Fibroblast of skin of left biceps (primary cell): ENCODE results near the gene FAM200C.
"Not testable (repeated sequence)": the region's sequence is repeated elsewhere in the genome, so short reads cannot be mapped to it uniquely, and the experiment has no call there.

Experiments used
- DNase-seq, 2 experiments: peaks; one replicate each; pipeline ENCODE4 v3.0.0-alpha.2; 2013; ENCODE audit warnings: low read depth in 2 of 2

The FAM200C gene

DNA sequence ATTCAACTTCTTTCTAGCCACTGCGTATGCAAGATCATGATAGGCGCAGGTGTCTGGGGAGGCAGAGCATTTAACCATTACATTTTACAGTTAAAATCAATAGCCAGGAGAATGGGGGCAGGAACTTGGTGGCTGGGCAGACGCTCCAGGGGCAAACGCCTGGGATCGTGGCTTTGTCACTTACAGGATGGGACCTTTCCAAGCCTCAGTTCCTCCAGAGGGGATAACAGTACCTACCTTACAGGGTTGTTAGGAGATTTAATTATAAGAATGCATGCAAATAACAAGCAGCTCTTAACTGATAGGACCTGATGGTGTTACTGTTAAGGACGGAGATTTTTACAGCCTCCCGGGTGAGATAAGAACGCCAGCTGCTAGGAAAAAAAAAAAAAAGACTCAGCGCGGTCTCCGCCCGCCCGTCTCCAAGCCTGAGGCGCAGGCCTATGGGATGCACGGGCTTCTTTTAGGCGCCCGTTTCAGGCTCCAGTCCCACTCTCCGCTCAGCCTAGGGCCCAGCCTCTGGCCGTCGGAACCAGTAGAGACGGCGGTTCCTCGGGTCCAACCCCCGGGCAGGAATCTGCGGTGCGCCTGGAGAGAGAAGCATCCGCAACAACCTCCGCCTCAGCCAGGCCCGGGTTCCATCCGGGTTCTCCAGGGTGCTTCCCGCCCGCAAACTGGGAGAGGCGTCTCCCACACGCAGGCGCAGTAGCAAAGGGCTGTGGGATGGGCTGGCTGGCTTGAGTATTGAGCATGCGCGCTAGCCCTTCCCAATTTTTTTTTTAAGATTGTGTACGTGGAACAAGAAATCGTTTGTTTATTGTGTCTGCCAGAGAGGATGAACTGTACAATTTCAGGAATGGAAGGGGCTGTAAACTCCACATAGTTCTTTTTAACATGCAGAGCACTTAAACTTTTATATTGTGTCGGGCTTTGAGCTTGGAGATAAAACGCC, at the start of gene FAM200C:
Gene FAM200C (minus strand): TSS at position 653 of the 952 bp plus-strand sequence. CDS start 4,564 bp downstream, outside the sequence.
- peak; percentile 88 to 89 for DNase-seq

DNA sequence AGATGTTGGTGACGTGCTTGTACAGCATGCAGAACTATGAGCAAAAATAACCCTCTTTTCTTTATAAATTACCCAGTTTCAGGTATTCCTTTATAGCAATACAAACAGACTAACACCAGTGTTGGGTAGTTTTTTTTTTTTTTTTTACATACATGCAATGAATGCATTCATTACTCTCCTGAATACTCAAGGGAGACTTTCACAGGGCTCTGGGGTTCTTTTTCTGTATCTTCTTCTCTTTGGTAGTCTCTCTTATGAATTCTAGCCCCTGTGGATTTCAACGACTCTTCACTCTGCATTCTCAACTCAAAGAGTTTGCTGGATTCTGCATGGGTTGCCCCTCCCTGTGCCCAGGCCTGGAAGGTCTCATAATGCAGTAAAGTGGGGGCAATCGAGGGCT, 49.6 kb upstream of the FAM200C start:
- no peak for DNase-seq

DNA sequence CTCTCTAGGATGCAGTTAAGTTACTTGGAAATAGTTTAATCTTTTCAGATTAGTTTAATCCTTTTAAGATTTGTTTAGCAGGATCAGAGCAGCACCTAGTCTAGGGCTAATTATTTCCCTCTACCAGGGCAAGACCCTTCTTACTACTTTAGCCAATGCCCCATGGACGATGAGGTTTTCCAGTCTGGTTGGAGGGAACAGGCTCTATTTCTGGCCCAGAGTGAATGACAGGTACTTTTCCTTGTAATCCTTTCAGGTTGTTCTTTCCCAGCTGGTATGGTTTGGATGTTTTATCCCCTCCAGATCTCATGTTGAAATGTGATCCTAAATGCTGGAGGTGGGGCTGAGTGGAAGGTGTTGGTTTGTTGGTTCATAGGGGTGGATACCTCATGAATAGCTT, 49.0 kb upstream of the FAM200C start:
- DNase-seq: no peak

DNA sequence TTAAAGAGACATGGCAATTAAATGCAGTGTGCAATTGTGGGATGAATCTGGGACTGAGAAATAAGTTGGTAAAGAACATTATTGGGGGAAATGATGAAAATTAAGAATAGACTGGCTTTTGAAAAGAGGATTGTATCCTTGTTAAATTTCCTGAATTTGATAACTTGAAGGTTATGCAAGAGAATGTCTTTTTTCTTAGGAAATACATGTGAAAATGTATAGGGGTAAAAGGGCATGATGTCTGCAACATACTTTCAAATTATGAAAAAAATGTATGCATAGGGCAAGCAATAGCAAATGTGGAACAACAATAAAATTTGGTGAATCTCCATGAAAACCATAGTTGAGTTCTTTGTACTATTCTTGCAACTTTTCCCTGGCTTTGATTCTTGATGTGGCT, 45.9 kb upstream of the FAM200C start:
- DNase-seq: no peak

DNA sequence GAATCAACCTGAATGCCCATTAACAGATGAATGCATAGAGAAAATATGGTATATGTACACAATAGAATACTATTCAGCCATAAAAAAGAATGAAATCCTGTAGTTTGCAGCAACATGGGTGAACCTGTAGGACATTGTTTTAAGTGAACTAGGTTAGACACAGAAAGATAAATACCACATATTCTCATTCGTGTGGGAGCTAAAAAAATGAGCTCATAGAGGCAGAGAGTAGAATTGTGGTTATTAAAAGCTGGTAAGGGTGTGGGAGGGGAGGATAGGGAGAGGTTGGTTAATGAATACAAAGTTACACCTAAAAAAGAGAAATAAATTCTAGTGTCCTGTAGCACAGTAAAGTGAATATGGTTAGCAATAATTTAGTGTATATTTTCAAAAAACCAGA, 45.3 kb upstream of the FAM200C start:
- no peak for DNase-seq

DNA sequence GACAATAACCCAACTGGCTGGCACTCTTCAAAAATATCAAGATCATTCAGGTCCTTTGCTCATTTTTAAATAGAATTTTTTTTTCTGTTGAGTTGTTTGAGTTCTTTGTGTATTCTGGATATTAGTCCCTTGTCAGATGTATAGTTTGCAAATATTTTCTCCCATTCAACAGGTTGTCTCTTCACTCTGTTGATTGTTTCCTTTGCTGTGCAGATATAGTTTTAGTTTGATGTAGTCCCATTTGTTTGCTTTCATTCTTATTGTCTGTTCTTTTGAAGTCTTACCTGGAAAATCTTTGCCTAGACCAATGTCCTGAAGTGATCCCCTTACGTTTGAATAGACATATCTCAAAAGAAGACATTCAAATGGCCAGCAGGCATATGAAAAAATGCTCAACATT, 44.6 kb upstream of the FAM200C start:
- no peak for DNase-seq

DNA sequence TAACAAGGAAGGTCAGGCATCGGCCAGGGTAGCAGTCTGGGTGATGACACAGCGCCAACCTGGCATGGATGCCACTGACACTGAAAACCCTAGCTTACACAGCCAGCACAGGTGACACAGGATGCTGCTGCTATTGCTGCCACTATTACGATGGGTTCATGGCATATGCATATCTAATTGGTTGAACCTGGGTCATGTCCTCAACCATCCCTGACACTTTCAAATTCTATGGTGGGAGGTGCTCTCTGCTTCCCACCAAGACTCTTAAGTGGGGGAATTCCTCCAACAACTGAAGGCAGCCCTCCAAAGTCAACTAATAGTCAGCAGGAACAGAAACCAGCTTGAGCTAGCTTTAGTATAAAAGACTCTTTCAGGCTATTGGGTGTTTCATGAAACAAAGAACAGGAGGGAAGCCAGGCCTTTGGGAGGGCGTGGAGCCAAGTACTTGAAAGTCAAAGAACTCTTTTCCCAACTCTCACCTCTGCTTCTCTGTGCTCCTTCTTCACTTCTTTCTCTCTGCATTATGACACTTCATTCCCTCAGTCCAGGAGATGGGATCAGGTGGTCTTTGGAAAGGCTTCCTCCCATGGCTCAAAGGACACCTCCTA, 43.1 kb upstream of the FAM200C start:
- DNase-seq: no peak

DNA sequence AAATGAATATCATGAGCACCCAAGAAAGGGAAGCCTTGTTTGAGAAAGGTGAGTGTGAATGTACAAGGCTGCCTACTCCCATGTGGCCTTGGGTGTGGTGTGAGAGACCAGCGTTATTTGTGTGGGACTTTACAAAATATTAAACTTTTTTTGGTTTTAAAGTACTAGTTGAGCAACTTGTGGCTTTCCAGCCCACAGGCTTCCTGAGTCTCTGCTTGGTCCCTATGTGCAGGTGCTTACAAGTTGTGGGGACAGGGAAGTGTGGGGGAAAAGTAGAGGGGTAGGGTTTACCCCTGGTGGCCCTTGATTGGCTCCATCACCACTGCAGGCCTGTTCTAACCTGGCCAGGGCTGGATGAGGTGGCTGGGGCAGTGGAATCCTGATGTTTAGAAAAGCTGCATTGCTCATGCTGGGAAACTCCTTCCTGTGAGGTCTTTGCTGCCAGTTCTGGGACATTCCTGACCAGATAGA, 41.5 kb upstream of the FAM200C start:
- DNase-seq: no peak

DNA sequence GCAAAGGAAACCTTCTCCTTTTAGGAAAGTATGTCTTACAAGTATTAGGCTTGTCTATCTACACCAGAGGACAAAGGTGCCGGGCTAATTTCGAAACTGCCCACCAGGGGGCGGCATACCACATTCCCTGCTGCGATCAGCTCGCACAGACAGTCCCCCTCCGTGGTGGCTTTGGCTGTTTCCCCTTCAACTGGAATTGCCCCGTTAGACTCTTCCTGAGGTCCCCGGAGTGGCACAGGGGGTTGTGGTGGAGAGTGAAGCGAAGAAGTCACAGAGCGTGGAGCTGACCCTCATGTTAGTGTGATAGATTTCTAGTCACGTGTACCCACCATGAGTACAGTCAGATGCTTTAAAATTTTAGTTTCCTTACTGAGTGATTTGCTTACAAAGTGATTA, 39.3 kb upstream of the FAM200C start:
- DNase-seq: peak; percentile 18 to 23

DNA sequence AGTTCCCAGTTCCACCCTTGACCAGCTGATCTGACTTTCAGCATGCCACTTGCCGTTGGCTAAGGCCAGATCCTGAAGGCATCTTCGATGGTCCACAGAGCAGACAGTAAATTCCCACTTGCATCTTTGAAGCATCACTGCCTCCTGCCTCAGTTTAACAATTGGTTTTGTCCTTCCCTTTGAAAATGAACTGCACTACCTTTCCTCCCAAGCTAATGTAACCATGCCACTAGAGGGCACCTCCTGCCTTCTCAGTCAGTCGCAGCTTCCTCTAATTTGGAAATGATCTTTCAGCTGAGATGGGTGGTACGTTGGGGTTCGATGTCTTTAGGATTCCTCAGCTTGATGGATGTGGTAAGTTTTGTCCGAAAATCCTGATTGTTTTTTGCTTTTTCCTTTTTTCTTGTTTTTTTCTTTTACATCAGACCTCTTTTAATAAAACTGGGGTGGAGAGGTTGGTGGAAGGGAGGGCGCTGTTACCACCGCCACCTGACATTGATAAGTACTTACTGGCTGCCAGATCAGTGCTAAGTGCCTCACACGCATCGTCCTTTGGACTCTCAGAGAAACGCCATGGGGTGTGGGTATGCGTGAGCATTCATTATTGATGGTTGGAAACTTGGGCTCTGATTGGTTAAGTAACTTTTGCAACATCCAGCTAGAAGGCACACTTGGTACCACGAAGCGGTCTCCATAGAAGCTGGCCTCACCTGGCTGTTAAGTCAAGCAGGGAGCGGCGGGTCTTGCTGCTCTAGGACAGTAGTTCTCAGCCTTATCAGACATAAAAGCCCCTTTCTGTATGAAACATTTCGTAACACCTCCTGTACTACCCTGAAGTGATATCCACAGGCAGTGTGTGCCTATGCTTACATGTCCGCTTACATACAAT, 38.7 kb upstream of the FAM200C start:
- DNase-seq: peak; percentile 5 to 8

DNA sequence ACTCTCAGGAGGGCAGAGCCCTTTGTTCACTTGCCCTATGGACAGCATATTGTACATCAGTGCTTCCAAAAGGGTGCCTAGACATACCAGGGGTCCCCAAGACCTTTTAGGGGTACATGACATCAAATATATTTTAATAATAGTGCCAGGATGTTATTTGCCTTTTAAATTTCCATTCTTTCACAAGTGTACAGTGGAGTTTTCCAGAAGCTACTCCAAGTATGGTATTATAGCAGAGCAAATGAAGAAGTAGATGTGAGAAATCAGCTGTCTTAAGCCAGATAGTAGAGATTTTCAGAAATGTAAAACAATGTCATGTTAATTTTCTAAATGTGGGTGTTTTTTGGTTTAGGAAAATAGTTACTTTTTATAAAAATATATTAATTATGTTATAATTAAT, 37.4 kb upstream of the FAM200C start:
- DNase-seq: no peak

DNA sequence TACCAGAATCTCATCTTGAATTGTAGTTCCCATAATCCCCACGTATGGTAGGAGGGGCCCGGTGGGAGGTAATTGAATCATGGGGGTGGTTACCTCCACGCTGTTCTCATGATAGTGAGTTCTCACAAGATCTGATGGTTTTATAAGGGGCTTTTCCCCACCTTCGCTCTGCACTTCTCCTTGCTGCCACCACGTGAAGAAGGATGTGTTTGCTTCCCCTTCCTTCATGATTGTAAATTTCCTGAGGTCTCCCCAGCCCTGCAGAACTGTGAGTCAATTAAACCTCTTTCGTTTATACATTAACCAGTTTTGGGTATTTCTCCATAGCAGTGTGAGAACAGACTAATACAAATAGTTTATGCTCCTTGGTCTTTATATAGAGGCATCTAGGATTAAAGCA, 36.8 kb upstream of the FAM200C start:
- DNase-seq: not testable (repeated sequence)

DNA sequence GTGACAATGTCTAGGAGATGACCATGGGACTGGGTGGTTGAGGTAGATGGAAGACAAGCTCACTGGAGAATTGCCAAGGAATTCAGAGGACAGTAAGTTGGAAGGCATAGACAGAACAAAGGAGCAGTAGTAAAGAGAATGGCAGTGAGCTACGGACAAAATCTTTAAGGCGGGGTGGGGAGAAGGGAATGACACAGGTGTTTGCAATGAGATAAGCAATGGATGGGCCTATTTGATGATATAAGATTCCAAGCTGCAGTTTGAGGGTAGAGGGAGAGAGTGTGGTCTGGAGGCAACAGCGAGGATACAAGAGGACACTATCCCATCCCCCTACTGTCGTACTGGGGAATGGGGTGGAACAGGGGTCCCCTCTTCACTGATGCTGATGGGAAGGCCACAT, 36.2 kb upstream of the FAM200C start:
- no peak for DNase-seq

DNA sequence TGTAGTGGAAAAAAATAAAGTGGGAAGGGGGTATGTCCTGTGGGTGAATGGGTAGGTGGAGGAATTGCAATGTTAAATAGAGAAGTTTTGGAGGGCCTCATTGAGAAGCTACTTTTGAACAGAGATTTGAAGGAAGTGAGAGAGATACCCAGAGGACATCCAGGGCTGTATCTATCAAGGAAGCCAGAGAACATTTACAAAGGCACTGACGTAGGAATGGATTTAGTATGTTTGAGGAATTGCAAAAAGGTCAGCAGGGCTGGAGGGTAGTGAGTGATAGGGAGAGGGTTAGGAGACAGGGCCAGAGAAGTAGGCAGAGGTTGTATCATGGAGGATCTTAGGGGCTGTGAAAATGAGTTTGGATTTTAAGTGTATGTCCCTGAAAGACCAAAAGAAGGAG, 35.7 kb upstream of the FAM200C start:
- DNase-seq: no peak

DNA sequence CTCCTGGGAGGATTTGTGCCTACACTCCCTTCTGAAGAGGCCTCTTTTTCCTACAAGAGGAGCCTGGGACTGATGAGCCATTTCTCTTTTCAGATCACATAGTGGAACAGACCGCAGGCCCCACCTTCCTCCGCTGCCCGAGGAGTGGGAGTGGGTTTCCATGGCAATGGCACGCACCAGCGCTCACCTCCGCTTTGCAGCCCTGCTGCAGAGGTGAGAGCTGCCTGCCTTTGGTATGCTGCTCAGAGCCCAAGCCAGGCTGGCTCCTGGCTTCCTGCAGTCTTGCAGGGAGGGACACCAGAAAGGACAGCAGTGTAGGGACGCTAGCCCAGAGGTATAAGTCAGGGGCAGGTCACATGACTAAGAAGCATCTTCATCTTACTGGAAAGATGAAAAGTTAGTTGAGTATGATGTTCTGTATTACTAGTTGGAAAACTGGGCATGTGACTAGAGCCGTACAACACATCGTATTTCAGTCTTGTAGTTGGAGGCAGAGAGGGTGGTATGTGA, 34.2 kb upstream of the FAM200C start:
- no peak for DNase-seq

DNA sequence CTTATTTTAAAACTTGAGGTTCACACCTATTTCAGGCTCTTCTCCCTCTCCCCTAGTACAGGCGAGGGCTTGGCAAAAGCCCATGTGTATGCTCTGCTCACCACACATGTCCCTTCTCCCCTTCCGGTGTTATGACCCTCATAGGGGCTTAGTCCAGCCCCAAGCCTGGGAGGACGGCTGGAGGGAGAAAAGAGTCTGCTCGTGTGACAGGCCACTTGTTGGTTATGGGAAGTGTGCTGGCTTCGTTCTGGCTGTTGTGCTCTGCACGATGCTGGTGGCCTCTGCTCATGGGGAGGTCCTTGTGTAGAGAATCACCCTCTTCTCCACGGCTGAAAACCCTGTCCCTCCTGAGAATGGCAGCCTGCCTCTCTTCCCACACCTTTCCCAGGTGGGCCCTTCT, 32.9 kb upstream of the FAM200C start:
- no peak for DNase-seq

DNA sequence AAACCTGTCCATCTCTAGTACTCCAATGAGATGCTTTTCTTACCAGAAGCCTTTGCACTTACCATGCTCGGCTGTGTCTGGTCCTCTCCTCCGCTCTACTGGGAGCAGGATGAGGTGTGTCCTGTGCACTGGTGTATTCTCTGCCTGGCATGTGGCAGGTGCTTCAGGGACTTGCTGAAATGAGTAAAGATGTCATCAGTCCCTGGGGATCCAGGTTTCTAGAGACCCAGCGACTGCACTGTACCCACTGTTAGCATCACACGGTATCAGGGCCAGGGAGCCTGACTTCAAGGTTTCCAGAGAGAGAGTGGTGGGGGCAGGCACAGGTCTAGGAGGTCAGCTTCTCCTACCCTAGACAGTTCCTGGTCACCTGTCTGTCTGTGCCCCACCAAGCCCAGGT, 32.3 kb upstream of the FAM200C start:
- no peak for DNase-seq

DNA sequence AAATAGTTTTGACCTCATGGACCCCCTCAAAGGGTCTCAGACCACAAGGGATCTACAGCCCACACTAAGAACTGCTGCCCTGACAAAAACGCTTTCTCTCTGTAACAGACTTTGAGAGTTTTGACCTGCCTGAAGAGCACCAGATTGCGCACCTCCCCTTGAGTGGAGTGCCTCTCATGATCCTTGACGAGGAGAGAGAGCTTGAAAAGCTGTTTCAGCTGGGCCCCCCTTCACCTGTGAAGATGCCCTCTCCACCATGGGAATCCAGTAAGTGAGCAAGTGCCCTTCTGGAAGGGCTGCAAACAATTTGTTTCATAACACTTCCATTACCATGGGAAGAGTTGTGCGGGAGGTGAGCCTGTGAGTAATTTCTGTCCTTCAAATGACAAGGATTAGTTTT, 27.8 kb upstream of the FAM200C start:
- DNase-seq: no peak

DNA sequence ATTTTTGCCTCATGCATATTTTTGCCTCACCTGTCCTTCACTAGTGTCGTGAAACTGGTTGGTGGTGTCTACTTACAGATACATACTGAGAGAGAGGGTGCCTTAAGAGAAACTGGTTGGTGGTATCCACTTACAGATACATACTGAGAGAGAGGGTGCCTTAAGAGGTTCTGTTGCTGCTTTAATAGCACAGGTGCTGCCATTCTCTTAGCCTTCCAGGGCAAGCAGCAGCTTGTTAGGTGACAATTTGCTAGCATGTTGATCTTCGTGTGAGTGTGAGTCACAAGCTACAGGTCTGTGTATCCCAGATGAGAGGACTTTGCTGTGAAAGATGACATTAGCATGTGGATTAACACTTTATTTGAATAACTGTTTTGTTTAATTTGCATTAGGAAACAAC, 23.2 kb upstream of the FAM200C start:
- no peak for DNase-seq

DNA sequence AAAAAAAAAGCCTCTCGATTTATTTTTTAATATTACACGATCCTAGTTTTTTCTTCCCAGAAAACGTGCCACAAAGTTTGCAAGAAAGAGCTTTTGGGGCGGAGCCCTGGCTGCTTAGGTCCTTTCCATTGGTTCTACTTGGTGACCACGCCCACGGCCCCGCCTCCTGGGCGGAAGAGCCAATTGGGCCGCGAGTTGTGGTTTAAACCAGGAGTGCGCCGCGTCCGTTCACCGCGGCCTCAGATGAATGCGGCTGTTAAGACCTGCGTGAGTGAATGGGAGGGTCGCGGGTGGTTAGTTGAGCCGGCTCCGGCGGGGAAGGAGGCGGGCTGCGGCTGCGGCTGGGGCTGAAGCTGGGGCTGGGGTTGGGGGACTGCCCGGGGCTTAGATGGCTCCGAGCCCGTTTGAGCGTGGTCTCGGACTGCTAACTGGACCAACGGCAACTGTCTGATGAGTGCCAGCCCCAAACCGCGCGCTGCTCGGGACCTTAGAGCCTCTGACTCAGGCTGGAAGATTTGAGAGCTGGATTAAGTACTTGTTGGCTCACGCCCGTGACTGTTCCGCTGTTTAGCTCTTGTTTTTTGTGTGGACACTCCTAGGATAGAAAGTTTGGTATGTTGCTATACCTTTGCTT, 21.9 kb upstream of the FAM200C start, which contains the start of gene PTTG1:
Gene PTTG1 (plus strand): TSS at position 231 of the 634 bp plus-strand sequence. CDS start 458 bp downstream, outside the sequence.
- DNase-seq: peak; percentile 81 to 86

DNA sequence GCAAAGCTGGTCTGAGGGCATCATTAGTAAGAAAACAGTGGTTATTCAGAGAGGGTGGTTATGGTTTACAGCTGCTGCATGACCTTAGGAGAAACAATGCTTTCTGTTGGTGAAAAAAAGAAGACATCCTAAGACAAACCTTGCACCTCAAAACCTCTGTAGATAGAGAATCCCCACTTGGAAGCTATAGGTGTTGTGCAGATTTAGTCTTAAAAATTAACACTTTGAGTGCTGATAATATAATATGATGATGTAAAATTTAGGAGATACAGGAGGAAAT, 20.4 kb upstream of the FAM200C start:
- DNase-seq: no peak
